ENCODE data around the gene C6orf132.
A peak's percentile ranks its signal among the peaks of the same experiment; 100 is the strongest.

Gene C6orf132

GRCh38 chr6:42124223-42124836, 18.1 kb downstream of the C6orf132 start:
- H2BK5ac ChIP-seq (ENCODE audit: low read length): no peak overlapping the region
- H2BK15ac ChIP-seq (replicated peaks; ENCODE audit: low read depth): no peak overlapping the region
- H3K79me1 ChIP-seq (ENCODE audit: low read length): peaks cover under 1% of the 10 kb centered on the region
- H3K27ac ChIP-seq (ENCODE audit: low read depth, low read length): no peak overlapping the region
- no peak overlapping the region for H3K4ac ChIP-seq (ENCODE audit: low read depth, low read length)
- H3K4me1 ChIP-seq (ENCODE audit: control insufficient read depth, low read depth, low read length): no peaks in the 10 kb centered on the region
- H3K9ac ChIP-seq (ENCODE audit: low read length): no peak overlapping the region
- H3K18ac ChIP-seq (ENCODE audit: low read length): no peak overlapping the region
- H3K4me3 ChIP-seq (ENCODE audit: low read length): no peak overlapping the region
- no peak overlapping the region for H2BK120ac ChIP-seq (ENCODE audit: low read depth, low read length)
- WGBS (ENCODE audit: extremely low coverage, insufficient coverage, low lambda C conversion rate): no CpG with 5 or more reads among the region's 9 CpGs
- no peaks in the 10 kb centered on the region for H3K27me3 ChIP-seq (ENCODE audit: insufficient read depth, low read length, poor library complexity)
- H3K23ac ChIP-seq (ENCODE audit: low read length): no peak overlapping the region
- H2AK5ac ChIP-seq (ENCODE audit: low read length): no peak overlapping the region
- no peak overlapping the region for H4K8ac ChIP-seq (ENCODE audit: low read depth, low read length)
- no peaks in the 10 kb centered on the region for H3K79me2 ChIP-seq (ENCODE audit: control insufficient read depth, insufficient read depth, low read length)
- no peak overlapping the region for H3K4me2 ChIP-seq (ENCODE audit: low read length)
- no peak overlapping the region for H4K5ac ChIP-seq (ENCODE audit: low read length)
- peaks cover 14% of the 10 kb centered on the region for H3K36me3 ChIP-seq (ENCODE audit: control insufficient read depth, insufficient read depth, low read length)
- H3K56ac ChIP-seq (ENCODE audit: low read length): no peak overlapping the region
- DNase-seq: no peak

- DNase-seq: no peak
- Histone ChIP-seq H2BK5ac (ENCODE audit: low read length) (no peak overlapping the region), H2BK120ac (ENCODE audit: low read depth, low read length) (no peak overlapping the region), H3K18ac (ENCODE audit: low read length) (no peak overlapping the region), H3K4me3 (ENCODE audit: low read length) (no peak overlapping the region), H3K23ac (ENCODE audit: low read length) (no peak overlapping the region), H3K36me3 (ENCODE audit: control insufficient read depth, insufficient read depth, low read length) (peaks cover 14% of the 10 kb centered on the region), H2AK5ac (ENCODE audit: low read length) (no peak overlapping the region), H3K4me1 (ENCODE audit: control insufficient read depth, low read depth, low read length) (no peaks in the 10 kb centered on the region), H3K9ac (ENCODE audit: low read length) (no peak overlapping the region), H3K4me2 (ENCODE audit: low read length) (no peak overlapping the region), H4K8ac (ENCODE audit: low read depth, low read length) (no peak overlapping the region), H4K5ac (ENCODE audit: low read length) (no peak overlapping the region), H3K27me3 (ENCODE audit: insufficient read depth, low read length, poor library complexity) (no peaks in the 10 kb centered on the region), H3K27ac (ENCODE audit: low read depth, low read length) (no peak overlapping the region), H3K56ac (ENCODE audit: low read length) (no peak overlapping the region), H3K79me1 (ENCODE audit: low read length) (no peaks in the 10 kb centered on the region), H3K4ac (ENCODE audit: low read depth, low read length) (no peak overlapping the region), H3K79me2 (ENCODE audit: control insufficient read depth, insufficient read depth, low read length) (no peaks in the 10 kb centered on the region), H2BK15ac (replicated peaks; ENCODE audit: low read depth) (no peak overlapping the region)
- WGBS (ENCODE audit: extremely low coverage, insufficient coverage, low lambda C conversion rate): no CpG with 5 or more reads among the region's 11 CpGs
Measured at GRCh38 chr6:42123379-42124103, 18.9 kb downstream of the C6orf132 start.

- peak; percentile 41 for DNase-seq
- Histone ChIP-seq H3K4me2 (ENCODE audit: low read length) (no peak overlapping the region), H4K5ac (ENCODE audit: low read length) (no peak overlapping the region), H3K27ac (ENCODE audit: low read depth, low read length) (no peak overlapping the region), H3K27me3 (ENCODE audit: insufficient read depth, low read length, poor library complexity) (no peaks in the 10 kb centered on the region), H3K4ac (ENCODE audit: low read depth, low read length) (no peak overlapping the region), H3K36me3 (ENCODE audit: control insufficient read depth, insufficient read depth, low read length) (peaks cover 10% of the 10 kb centered on the region), H3K4me1 (ENCODE audit: control insufficient read depth, low read depth, low read length) (no peaks in the 10 kb centered on the region), H3K23ac (ENCODE audit: low read length) (no peak overlapping the region), H3K18ac (ENCODE audit: low read length) (no peak overlapping the region), H3K79me1 (ENCODE audit: low read length) (no peaks in the 10 kb centered on the region), H2BK120ac (ENCODE audit: low read depth, low read length) (no peak overlapping the region), H2BK5ac (ENCODE audit: low read length) (no peak overlapping the region), H3K79me2 (ENCODE audit: control insufficient read depth, insufficient read depth, low read length) (no peaks in the 10 kb centered on the region), H2AK5ac (ENCODE audit: low read length) (no peak overlapping the region), H3K9ac (ENCODE audit: low read length) (no peak overlapping the region), H2BK15ac (replicated peaks; ENCODE audit: low read depth) (no peak overlapping the region), H3K4me3 (ENCODE audit: low read length) (no peak overlapping the region), H3K56ac (ENCODE audit: low read length) (no peak overlapping the region), H4K8ac (ENCODE audit: low read depth, low read length) (no peak overlapping the region)
- WGBS (ENCODE audit: extremely low coverage, insufficient coverage, low lambda C conversion rate): no CpG with 5 or more reads among the region's 8 CpGs
Measured at GRCh38 chr6:42120895-42121865, 21.2 kb downstream of the C6orf132 start.

GRCh38 chr6:42118162-42119001, 24.0 kb downstream of the C6orf132 start:
- Histone ChIP-seq H3K36me3 (ENCODE audit: control insufficient read depth, insufficient read depth, low read length) (no peaks in the 10 kb centered on the region), H4K5ac (ENCODE audit: low read length) (no peak overlapping the region), H3K9ac (ENCODE audit: low read length) (no peak overlapping the region), H3K79me2 (ENCODE audit: control insufficient read depth, insufficient read depth, low read length) (no peaks in the 10 kb centered on the region), H3K4me3 (ENCODE audit: low read length) (no peak overlapping the region), H2BK15ac (replicated peaks; ENCODE audit: low read depth) (no peak overlapping the region), H2BK5ac (ENCODE audit: low read length) (no peak overlapping the region), H3K23ac (ENCODE audit: low read length) (no peak overlapping the region), H4K8ac (ENCODE audit: low read depth, low read length) (no peak overlapping the region), H3K27ac (ENCODE audit: low read depth, low read length) (no peak overlapping the region), H2AK5ac (ENCODE audit: low read length) (no peak overlapping the region), H3K4ac (ENCODE audit: low read depth, low read length) (no peak overlapping the region), H2BK120ac (ENCODE audit: low read depth, low read length) (no peak overlapping the region), H3K18ac (ENCODE audit: low read length) (no peak overlapping the region), H3K56ac (ENCODE audit: low read length) (no peak overlapping the region), H3K79me1 (ENCODE audit: low read length) (no peaks in the 10 kb centered on the region), H3K4me2 (ENCODE audit: low read length) (no peak overlapping the region), H3K4me1 (ENCODE audit: control insufficient read depth, low read depth, low read length) (no peaks in the 10 kb centered on the region), H3K27me3 (ENCODE audit: insufficient read depth, low read length, poor library complexity) (no peaks in the 10 kb centered on the region)
- DNase-seq: no peak
- no CpG with 5 or more reads among the region's 10 CpGs for WGBS (ENCODE audit: extremely low coverage, insufficient coverage, low lambda C conversion rate)

- no peak for DNase-seq
- Histone ChIP-seq H3K23ac (ENCODE audit: low read length) (no peak overlapping the region), H3K4me1 (ENCODE audit: control insufficient read depth, low read depth, low read length) (no peaks in the 10 kb centered on the region), H4K8ac (ENCODE audit: low read depth, low read length) (no peak overlapping the region), H3K9ac (ENCODE audit: low read length) (no peak overlapping the region), H3K4me2 (ENCODE audit: low read length) (no peak overlapping the region), H3K36me3 (ENCODE audit: control insufficient read depth, insufficient read depth, low read length) (no peaks in the 10 kb centered on the region), H3K79me2 (ENCODE audit: control insufficient read depth, insufficient read depth, low read length) (no peaks in the 10 kb centered on the region), H3K79me1 (ENCODE audit: low read length) (no peaks in the 10 kb centered on the region), H3K4ac (ENCODE audit: low read depth, low read length) (no peak overlapping the region), H2BK15ac (replicated peaks; ENCODE audit: low read depth) (no peak overlapping the region), H2AK5ac (ENCODE audit: low read length) (no peak overlapping the region), H3K56ac (ENCODE audit: low read length) (no peak overlapping the region), H2BK5ac (ENCODE audit: low read length) (no peak overlapping the region), H2BK120ac (ENCODE audit: low read depth, low read length) (no peak overlapping the region), H3K4me3 (ENCODE audit: low read length) (no peak overlapping the region), H3K27ac (ENCODE audit: low read depth, low read length) (no peak overlapping the region), H3K27me3 (ENCODE audit: insufficient read depth, low read length, poor library complexity) (no peaks in the 10 kb centered on the region), H4K5ac (ENCODE audit: low read length) (no peak overlapping the region), H3K18ac (ENCODE audit: low read length) (no peak overlapping the region)
- WGBS (ENCODE audit: extremely low coverage, insufficient coverage, low lambda C conversion rate): no CpG with 5 or more reads among the region's 3 CpGs
Measured at GRCh38 chr6:42117843-42118161, 24.6 kb downstream of the C6orf132 start.
